DLD1 (cell line): ENCODE results near the gene SRP68.
"Not testable (repeated sequence)": the region's sequence is repeated elsewhere in the genome, so short reads cannot be mapped to it uniquely, and the experiment has no call there.

Experiments
- in situ Hi-C: cut with HindIII; loops from 2 replicates; pipeline ENCODE4 v1.10.0; 2017; ENCODE audit warnings: low sequenced_read_pairs

SRP68 gene

DNA sequence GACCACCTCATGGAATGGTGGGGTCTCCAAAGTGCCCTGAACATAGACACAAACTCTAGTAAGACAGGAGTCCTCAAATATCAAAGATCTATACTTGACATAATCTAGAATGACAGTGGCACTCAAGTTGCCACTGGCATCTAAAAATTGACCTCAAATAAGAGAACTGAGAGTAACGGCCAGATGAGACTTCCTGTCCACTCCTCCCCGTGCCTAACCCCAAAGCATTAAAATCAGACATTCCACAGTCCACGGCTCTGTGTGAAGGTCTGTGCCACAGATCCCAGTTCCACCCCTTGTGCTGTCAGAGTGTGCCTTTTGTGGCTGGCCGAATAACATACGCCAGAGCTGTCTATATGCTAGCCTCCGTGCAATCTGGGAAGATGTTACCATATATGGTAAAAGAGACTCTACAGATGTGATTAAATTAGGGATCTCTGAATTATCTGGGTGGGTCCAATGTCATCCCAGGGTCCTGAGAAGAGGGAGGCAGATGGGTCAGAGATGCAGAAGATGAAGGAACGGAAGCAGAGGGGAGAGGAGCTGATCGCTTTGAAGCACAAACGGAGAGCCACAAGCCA lies 24.2 kb downstream of the SRP68 start:
- in situ Hi-C loops = no loop called here

DNA sequence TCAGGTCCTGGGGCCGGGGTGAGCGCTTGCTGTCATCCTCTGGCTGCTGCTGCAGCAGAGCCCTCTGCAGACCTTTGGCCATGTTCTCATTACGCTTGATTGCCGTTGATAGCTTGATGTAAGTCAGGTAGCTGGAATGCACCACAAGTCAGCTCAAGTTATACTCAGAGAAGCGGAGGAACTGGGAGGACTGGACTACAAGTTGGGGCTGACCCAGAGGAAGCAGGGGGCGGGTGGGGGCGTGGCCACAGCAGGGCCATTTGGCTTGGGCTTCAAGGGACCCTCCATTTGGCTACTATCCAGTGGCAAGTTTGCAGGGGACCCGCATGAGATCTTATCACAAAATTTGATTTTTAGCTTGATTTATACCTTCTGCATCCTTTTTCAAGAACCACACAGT lies 26.3 kb downstream of the SRP68 start:
- in situ Hi-C loops = no loop called here

DNA sequence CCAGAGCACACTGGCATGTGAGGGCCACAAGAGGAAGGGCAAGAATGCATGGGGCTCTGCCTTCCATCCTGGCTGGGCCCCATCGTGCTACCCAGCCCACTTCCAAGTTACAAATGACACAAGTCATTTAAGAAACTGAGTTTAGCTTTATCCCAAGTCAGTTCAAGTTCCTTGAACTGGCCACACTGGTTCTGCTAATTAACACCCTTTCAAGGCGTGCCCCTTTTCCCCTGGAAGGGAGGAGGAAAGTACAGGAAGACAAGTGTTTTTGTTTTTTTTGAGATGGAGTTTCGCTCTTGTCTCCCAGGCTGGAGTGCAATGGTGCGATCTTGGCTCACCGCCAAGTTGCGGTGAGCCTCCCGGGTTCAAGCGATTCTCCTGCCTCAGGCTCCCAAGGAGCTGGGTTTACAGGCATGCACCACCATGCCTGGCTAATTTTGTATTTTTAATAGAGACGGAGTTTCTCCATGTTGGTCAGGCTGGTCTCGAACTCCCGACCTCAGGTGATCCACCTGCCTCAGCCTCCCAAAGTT lies 27.8 kb downstream of the SRP68 start:
- in situ Hi-C loops = not testable (repeated sequence)

DNA sequence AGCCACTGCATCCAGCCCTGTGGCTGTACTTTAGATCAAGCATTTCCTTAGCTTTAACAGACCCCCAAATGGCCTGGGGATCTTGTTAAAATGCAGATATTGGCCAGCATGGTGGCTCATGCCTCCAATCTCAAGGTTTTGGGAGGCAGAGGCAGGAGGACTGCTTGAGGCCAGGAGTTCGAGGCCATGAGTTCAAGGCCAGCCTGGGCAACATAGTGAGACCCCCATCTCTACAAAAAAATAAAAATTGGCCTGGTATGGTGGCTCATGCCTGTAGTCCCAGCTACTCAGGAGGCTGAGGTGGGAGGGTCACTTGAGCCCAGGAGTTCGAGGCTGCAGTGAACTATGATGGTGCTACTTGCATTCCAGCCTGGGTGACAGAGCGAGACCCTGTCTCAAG lies 29.4 kb downstream of the SRP68 start:
- in situ Hi-C loops = not testable (repeated sequence)

DNA sequence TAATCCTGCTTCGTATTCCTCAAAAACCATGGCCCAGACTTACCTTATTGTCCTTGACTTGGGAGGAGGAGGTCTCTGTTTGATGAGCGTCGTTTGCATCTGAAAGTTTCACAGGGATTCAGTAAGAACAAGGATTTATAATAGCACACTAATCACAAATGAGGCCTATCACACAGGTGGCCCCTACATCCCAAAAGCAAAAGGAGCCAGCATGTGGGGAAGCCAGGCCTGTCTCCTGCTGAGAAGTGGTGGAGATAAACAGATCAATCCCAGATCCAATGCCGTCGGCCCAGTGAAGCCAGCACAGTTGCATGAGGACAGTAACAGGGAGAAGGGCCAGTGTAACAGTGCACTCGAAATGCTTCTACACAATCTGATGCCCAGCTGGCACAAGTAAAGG lies 31.9 kb downstream of the SRP68 start:
- in situ Hi-C loops = no loop called here

DNA sequence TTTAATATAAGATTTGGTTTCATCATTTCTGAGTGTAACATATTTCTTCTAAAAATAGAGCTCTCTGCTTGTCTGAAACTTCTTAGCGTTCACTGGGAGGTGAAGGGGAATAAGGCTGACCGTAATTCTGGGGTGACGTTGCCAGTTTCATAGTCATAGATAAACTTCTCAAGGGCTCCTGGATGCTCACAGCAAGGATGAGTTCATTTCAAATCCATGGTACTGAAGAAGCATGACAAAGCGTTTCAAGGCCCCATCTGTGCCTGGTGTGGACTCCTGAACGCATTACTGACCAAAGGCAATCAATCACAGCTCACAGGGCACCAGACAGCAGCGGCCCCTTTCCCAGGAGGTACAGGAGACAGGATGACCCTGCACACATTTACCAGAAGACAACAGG lies 33.2 kb downstream of the SRP68 start:
- in situ Hi-C loops = no loop called here

DNA sequence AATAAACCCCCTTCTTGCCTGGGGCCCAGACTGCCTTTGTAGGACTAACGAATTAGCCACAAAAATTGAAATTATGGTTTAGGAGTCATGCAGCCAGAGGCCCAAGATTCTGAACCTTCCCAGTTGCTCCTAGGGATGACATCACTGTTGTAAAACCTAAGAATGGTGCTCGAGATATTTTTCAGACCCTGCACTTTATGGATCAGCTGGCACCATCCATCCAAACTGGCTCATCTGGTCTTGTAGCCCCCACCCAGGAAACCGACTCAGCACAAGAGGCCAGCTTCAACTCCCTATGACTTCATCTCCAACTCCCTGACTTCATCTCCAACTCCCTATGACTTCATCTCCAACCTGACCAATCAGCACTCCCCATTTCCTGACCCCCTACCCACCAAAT lies 34.3 kb downstream of the SRP68 start:
- in situ Hi-C loops = no loop called here

DNA sequence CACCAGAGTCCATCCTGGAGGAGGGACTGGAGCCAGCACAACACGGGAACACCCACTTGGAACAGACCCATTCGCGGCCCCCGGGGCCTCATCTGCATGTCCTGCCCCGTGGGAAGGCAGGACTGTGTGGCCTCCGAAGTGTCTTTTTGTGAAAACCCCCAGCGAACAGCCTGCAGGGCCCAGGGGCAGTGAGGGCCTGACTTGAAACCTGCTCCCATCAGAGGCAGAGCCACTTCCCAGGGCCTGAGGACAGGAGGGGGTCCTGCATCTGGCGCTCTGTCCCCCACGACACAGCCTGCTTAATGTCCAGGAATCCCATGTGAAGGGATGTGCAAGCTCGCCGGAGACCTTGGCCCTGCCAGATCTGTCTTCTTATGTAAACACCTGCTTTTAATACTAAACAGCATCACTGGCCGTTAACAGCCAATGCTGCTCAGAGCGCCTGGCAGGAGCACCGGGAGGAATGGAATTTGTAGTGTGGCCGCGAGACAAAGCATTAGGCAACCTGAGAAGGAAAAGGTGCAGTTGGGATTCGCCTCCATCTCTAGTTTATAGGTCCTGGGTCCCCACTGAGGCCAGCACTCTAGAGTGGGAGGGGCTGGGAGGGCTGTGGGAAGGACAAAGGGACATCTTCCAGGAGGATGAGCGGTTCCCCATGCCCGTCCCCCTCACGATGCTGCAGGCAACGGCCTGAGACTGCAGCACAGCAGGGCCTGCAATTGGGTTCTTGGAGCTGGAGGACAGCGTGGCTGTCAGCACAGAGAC lies 35.6 kb downstream of the SRP68 start:
- in situ Hi-C loops = no loop called here

DNA sequence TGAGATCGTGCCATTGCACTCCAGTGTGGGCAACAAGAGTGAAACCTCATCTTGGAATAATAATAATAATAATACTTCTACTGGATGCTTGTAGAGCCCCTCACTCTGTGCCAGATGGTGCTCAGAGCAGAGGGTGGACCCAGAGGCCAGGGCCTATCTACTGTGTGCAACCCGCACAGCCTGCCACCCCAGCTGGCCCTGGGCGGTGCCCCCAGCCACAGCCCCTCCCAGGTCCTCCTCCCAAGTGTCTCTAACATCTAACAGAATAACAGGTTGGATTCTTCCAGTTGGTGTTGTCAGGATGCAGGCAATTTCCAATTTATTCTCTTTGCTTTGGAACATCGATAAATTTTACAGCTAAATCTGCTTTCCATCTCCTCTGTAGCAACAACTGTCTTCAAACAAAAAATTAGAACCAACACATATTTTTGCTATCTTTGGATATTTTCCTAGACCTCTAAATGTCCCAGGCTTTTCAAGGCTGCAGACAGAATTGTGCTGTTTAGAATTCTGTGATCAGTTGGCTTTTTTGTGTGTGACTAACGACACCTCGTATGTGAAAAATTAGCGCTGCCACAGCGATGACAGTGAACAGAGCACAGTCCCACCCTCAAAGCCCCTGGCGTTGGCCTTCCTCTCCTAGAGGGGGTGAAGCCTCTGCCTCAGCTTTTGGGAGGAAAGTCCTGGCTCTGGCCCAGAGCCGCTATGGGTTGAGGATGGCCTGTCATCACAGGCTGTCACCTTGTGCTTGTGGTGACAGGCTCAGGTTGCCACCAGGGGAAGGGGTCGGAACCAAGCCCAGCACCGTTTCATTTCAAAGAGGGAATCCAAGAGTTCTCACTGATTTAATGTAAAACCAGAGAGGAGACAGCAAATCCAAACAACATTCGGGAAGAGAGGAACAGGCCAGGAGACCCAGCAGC lies 37.6 kb downstream of the SRP68 start:
- in situ Hi-C loops = no loop called here

DNA sequence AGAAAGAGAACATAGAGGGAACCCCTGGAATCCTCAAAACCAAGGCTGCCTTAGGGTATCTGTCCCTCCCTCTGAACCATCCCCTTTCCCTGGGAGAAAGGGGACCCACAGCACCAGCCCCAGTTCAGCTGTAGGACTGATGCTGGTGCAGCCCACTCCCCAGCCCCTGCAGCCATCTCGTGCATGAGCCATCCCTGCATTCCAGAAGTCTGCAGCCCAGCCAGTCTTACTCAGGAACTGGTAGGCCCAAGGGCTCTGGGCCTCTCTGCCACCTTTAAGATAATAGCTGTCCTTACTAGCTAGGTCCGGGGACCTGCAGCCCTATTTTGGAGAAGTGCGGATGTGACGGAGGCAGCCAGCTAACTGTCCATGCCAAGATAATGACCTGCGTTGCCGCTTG lies 39.2 kb downstream of the SRP68 start:
- in situ Hi-C loops = no loop called here

DNA sequence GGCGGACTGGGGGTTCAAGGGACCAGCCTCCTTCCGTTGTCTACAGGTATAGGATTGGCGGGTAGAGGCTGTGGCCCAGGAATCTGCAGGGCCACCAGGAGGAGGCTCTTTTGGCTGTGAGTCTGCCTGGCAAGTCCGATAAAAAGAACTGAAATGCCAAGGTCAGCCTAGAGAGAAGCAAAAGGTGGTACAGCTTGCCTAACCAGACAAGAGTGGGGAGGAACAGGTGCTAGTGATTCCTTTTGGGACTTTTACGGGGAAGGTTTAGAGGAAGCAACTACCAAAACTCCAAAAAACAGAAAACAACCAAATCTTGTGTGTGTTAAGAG lies 39.6 kb downstream of the SRP68 start:
- in situ Hi-C loops = no loop called here

DNA sequence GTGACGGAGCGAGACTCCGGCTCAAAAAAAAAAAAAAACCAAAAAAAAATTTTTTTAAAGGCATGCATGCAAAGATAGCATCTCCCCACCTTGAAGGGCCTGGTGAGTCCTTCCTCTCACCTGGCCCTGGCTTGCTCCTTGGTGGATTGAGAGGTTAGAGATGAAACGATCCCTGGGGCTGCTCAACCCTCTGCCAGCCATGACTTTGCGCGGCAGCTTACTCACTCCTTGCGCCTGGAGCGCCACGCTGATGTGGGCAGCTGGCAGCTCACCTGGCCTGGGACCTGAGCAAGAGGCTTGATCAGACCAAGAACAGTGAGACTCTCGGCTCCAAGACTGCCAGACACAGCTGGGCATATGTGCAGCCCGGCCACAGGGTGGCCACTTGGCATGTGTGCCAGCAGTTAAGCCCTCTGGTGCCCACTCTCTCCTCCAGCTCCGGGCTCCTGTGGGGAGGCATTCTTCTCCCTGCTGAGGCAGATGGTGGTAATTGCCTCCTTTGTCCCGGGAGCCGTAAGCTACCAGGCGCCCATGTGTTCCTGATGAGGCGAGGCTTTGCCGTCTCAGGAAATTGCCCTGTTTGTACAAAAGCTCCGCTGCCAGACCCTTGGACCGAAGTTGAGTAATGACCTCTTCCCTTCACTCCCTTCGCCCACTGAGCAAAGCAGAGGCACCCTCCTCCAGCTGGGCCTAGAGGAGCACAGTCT lies 40.1 kb downstream of the SRP68 start:
- in situ Hi-C loops = no loop called here

DNA sequence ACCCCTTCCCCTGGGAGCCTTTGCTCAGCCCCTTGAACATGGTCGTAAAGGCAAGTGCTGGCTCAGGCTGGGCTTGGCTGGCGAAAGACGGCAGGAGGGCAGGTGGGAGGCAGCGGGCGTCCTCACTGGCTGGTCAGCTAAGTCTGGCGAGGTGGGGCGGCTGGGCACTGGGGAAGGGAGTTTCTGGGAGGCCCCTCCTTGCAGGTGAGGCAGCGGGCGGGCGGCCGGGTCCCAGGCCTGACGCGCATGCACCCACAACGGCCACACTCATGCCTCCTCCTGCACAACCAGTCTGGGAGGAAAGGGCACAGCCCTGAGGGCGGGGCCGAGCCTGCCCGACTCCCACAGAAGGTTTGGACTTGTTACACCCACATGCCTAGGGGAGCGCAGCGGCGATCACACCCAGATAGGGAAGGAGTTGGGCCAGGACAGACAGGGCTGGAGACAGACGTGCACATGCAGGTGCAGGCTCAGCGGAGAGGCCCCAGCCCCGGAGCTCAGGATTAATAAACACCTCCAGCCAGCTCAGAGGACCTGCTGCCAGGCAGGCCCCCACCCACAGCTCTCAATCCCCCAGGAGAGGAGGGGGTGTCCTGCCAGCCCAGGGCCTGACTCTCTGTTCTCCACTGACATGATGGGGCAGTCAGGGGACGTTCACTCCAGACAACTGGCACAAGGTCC lies 45.0 kb downstream of the SRP68 start, which contains the start of gene EVPL:
TSS of gene EVPL (minus strand) at position 148 of the 681 bp plus-strand sequence. CDS start at position 40, 108 bp downstream.
- in situ Hi-C loops = no loop called here

DNA sequence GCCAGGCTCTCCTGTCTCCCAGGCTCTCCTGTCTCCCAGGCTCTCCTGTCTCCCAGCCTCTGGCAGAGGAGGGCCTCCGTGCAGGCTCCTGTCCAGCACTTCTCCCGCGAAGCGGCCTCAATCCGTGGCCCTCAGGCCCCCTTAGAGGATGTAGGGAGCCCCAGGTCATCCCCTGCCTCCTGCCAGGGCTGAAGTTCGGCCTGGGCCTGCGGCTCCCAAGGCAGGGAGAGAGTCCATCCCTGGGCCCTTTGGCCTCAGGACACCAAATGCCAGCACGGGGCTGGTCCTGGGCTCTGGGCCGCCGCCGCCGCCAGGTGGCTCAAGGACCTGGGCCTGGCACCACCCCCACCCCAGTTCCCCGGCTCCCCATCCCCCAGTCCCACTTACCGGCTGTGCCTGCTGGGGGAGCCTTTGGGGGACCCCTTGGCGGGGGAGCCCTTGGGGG lies 45.6 kb downstream of the SRP68 start:
- in situ Hi-C loops = no loop called here

DNA sequence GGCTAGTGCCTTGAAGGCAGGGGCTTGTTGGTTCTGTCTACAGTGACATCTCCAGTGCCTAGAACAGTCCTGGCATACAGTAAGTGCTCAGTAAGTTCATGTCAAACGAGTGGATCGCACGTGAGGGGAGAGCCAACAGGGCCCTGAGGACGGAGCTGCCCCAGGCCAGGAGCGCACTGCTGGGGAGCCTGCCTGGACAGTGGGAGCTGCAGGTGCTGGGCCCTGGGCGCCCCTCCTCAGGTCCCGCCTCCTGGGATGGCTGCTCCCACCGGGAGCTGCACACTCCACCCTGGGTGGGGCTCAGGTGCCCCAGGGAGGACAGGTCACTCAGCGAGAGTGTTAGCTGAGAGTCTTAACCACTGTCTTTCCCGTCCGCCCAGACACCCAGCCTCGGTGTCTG lies 47.0 kb downstream of the SRP68 start:
- in situ Hi-C loops = no loop called here

DNA sequence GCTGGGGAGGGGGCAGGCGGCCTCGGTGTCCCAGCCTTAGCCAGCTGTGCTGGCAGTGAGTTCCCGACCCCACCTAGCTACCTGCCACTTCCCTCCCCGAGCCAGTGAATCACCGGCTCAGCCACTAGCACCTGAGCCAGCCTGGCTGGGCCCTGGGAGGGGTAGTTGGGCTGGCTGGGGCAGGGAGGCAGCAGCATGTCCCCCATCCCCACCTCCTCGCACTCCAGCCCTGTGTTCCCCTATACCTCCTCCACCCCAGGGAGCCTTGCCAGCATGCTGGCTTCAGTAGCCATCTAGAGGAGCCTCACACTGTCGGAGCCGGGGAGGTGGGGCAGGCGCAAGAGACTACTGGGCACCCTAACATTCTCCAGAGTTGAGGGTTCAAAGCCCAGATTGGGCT lies 48.0 kb downstream of the SRP68 start:
- in situ Hi-C loops = no loop called here

DNA sequence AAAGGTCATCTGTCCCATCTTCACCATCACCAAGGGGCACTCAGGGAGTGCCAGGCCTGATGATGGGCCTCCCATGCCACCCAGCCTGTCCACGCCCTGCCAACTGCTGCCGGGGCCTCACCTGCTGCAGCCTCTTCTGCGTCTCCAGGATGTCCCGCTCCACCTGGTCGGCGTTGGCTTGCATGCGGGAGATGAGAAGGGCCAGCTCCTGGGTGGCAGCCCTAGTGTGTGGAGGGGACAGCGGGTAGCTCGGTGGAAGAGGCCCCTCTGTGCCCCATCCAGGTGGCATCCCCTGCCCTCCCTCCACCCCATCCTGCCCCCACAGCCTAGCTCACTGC lies 48.4 kb downstream of the SRP68 start:
- in situ Hi-C loops = no loop called here

DNA sequence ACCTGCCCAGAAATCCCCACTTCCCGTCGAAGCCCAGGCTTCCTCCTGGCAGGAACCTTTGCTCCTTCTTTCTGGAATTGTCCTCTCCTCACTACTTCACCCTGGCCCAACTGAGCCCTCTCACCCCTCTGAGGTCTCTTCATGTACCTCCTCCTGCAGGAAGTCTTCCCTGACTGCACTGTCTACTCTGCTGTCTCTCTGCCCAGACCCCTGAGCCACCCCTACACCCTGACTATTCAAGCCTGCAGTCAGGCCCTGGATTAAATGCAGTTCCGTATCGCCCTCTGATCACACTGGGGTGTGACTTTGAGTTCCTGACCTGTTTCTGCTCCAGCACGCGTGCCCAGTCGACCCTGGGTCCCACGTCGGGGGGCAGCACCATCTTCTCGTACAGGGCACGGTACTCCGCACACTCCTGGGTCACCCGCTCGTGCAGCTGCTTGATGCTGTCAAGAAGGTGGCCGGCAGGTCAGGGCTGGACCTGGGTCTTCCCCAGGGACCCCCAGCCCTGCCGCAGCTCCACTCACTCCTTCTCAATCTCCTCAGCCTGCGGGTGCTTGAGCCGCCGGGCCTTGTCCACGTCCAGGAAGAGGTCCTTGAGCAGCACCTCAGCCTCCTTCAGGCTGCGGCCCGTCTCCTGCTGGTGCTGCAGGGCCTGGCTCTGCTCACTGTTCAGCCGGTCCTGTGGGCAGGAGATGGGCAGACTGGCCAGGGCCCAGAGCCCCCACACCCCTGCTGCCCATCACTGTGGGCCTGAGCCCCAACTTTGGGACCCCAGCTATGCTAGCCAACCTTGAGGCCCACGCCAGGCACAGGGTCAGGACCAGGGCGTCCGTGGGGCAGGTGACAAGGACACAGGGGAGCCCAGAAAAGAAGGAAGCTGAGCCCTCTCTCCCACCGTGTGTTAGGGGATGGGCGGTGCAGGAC lies 49.1 kb downstream of the SRP68 start:
- in situ Hi-C loops = no loop called here

DNA sequence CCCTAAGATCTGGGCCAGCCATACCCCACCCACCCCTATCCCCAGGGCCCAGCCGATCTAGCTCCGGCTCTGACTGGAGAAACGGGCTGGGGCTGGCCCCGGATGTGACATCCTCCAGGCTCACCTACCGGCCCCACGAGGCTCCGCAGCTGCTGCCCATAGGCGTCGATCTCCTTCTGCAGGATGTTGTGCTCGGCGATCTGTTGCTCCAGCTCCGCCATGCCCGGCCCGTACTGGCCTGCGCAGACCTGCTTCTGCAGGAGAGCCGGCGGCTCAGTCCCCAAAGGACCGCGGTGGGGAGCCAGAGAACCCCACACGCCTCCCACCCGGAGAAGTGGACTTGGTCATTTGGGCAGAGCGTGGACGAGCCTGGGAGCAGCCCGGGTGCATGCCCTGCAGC lies 50.0 kb downstream of the SRP68 start:
- in situ Hi-C loops = no loop called here
